Cardiac fibroblast (primary cell): ENCODE data around the gene MED13L.
"Not testable (repeated sequence)": the region's sequence is repeated elsewhere in the genome, so short reads cannot be mapped to it uniquely, and the experiment has no call there.

ENCODE experiments used
- DNase-seq, 2 donors: peaks; one replicate each; pipeline versions ENCODE4 v3.0.0 to v3.0.0-alpha.2; 2010; ENCODE audit warnings: low read depth in 2 of 2
- H3K4me3 ChIP-seq, 2 donors: replicated peaks in 1 of 2; 1 replicate in 1 of 2; 2 replicates in 1 of 2; pipeline ENCODE4 v1.5.1; 2011; ENCODE audit warnings: low read depth in 2 of 2, low read length in 2 of 2, mild to moderate bottlenecking in 2 of 2, moderate library complexity in 1 of 2
- TF ChIP-seq, protein P1 (sequence below): IDR thresholded peaks from one replicate; pipeline ENCODE4 v1.5.1; 2011; ENCODE audit warnings: low read depth, mild to moderate bottlenecking, low read length, inconsistent platforms

The MED13L gene

DNA sequence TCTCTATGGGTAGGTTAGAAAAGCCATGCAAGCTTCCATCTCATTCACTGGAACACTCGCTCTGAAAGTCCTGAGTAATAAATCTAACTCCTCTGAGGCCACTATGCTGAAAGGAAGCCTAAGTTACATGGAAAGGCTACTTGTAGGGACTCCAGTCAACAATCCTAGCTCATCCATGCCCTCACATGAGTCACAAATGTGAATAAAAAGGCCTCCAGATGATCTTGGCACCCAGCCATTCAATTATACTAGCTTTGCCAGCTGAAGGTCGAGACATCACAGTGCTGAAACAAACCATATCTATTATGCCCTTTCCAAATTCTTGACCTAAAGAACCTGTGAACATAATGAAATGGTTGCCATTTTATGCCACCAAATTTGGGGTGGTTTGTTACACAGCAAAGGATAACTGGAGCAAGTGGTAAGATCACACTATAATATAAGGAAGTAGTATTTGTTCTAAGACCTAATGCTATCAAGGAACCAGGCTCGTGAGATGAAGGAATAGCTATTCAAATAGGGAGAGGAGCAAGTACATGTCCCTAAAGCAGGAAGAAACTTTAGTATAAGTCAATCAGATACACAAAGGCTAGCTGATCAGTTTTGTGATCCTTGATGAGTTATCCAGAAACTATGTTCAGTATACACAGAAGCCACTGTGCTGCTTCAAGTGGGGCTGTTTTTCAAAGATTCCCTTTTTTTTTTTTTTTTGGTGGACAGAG is 142.1 kb downstream of the MED13L start:
- peak; percentile 65 to 85 for DNase-seq
- TF ChIP-seq, protein P1, sequence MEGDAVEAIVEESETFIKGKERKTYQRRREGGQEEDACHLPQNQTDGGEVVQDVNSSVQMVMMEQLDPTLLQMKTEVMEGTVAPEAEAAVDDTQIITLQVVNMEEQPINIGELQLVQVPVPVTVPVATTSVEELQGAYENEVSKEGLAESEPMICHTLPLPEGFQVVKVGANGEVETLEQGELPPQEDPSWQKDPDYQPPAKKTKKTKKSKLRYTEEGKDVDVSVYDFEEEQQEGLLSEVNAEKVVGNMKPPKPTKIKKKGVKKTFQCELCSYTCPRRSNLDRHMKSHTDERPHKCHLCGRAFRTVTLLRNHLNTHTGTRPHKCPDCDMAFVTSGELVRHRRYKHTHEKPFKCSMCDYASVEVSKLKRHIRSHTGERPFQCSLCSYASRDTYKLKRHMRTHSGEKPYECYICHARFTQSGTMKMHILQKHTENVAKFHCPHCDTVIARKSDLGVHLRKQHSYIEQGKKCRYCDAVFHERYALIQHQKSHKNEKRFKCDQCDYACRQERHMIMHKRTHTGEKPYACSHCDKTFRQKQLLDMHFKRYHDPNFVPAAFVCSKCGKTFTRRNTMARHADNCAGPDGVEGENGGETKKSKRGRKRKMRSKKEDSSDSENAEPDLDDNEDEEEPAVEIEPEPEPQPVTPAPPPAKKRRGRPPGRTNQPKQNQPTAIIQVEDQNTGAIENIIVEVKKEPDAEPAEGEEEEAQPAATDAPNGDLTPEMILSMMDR: no peak

DNA sequence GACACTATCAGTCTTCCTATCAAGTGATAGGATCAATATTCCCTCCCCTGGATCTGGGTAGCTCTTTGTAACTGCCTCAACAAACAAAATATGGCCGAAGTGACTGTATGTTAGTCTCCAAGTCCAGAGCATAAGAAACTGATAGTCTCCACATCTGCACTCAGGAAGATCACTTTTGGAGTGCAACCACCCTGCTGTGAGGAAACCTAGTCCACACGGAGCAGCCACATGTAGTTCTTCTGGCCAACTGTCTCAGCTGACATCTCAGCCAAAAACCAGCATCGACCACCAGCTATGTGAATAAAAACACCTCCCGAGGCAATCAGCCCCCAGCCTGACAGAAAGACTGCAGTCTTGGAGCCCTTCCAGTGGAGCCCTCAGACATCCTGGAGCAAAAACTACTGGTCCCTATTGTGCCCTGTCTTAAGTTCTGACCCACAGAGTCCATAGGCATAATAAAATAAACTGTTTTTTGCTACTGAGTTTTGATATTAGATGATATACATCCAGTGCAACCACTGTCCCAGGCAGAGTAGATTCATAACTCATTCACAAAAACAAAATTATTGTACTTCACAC is 143.8 kb downstream of the MED13L start:
- DNase-seq: no peak
- H3K4me3 ChIP-seq: no peak overlapping the region
- TF ChIP-seq, protein P1: no peak

More for the DNA sequence above, 142.1 kb downstream of the MED13L start:
- no peak overlapping the region for H3K4me3 ChIP-seq

DNA sequence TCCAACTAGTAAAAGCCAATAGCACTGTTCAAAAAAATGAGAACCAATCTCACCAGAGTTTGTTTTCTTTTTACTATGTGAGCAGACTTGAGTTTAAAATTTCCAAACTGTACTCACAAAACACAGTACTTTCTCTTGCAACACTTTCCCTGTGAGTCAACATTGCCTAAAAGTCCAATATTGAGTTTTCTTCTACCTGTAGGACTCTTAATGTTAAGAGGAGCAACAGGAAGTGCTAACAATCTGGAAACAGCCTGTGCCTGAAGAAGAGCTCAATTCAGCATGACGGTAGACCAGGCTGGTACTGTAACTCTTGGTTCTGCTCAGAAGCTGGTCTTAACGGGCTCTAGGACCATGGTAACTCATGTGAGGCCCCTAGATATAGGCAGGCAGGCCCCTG is 144.3 kb downstream of the MED13L start:
- TF ChIP-seq, protein P1: no peak
- DNase-seq: peak; percentile 38 to 66
- H3K4me3 ChIP-seq: no peak overlapping the region

DNA sequence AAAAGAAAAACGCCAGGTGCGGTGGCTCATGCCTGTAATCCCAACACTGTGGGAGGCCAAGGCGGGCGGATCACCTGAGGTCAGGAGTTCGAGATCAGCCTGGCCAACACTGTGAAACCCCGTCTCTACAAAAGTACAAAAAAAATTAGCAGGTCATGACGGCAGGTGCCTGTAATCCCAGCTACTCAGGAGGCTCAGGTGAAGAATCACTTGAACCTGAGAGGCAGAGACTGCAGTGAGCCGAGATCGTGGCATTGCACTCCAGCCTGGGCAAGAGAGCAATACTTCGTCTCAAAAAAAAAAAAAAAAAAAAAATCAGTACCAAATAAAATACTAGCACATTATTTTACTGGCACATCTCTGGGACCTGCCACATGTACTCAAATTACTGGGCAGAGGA is 145.5 kb downstream of the MED13L start:
- not testable (repeated sequence) for DNase-seq

DNA sequence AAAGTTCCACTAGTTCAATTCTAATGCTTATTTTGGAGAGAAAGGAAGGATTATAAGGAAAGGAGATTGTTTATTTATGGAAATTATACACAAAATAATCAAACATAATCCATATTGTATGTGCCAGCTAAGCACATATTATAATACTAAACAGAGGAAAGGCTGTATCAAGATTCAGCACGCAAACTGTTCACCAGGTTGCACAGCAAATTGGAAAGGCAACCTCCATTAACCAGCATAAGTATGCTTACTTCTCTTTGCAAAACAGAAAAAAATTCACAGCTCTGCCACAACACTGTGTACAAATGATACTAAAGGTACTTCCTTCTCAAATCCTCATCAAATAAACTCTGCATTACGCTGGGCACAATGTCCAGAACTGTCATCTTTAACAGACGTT is 146.3 kb downstream of the MED13L start:
- TF ChIP-seq, protein P1: no peak
- H3K4me3 ChIP-seq: no peak overlapping the region
- DNase-seq: no peak

More for the DNA sequence above, 145.5 kb downstream of the MED13L start:
- not testable (repeated sequence) for H3K4me3 ChIP-seq

DNA sequence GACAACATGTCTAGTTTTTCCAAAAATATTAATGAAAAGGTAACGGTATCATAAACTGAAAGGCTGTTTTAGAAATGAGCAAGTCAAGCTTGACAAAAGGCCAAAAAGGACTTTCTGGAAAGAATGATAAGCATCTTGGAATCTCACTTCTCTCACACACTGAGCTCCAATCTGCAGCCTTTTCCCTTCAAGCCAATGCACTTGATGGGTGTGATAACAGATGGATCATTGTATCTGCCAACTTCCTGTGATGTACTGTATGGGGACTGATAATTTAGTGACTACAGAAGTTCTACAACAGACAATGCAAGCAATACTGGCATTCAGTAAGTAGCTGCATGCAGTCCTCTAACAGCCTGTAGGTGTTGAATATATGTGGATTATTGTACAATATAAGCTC is 147.1 kb downstream of the MED13L start:
- peak in 1 of 2 donors; percentile 10 for DNase-seq
- H3K4me3 ChIP-seq: no peak overlapping the region

DNA sequence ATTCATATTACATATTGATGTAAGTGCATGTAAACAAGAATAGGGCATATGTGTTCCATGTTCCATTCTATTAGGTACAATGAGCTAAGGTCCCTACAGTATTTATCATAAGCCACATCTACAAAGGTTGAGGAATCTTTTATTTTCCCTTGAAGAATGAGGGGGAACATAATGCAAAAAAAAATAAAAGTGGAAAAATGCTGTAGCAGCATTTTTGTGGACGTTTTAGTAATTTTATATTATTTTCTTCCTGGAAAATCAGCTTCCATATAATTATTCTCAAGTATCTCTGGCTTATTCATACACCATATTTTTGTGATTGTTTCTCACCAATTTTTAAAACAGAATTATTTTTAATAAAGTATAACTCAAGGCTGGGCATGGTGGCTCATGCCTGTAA is 148.7 kb downstream of the MED13L start:
- no peak for DNase-seq
- TF ChIP-seq, protein P1: no peak
- no peak overlapping the region for H3K4me3 ChIP-seq

More for the DNA sequence above, 147.1 kb downstream of the MED13L start:
- TF ChIP-seq, protein P1: no peak
